ENCODE measurements around the gene CAMTA1.
"Not testable (repeated sequence)": the region's sequence is repeated elsewhere in the genome, so short reads cannot be mapped to it uniquely, and the experiment has no call there.

CAMTA1 gene

DNA sequence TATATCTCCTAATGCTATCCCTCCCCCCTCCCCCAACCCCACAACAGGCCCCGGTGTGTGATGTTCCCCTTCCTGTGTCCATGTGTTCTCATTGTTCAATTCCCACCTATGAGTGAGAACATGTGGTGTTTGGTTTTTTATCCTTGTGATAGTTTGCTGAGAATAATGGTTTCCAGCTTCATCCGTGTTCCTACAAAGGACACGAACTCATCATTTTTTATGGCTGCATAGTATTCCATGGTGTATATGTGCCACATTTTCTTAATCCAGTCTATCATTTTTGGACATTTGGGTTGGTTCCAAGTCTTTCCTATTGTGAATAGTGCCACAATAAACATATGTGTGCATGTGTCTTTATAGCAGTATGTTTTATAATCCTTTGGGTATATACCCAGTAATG is 812.8 kb downstream of the CAMTA1 start:
- H3K27ac Mint-ChIP-seq, H3K4me1 Mint-ChIP-seq, H3K27me3 Mint-ChIP-seq, H3K4me3 Mint-ChIP-seq, H3K9me3 Mint-ChIP-seq, H3K36me3 Mint-ChIP-seq: not testable (repeated sequence)

DNA sequence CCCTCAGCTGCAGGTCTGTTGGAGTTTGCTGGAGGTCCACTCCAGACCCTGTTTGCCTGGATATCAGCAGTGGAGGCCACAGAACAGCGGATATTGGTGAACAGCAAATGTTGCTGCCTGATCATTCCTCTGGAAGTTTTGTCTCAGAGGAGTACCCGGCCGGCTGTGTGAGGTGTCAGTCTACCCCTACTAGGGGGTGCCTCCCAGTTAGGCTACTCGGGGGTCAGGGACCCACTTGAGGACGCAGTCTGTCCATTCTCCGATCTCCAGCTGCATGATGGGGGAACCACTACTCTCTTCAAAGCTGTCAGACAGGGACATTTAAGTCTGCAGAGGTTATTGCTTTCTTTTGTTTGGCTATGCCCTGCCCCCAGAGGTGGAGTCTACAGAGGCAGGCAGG is 819.7 kb downstream of the CAMTA1 start:
- not testable (repeated sequence) for H3K36me3 Mint-ChIP-seq, H3K9me3 Mint-ChIP-seq, H3K27ac Mint-ChIP-seq, H3K4me1 Mint-ChIP-seq, H3K27me3 Mint-ChIP-seq, H3K4me3 Mint-ChIP-seq

DNA sequence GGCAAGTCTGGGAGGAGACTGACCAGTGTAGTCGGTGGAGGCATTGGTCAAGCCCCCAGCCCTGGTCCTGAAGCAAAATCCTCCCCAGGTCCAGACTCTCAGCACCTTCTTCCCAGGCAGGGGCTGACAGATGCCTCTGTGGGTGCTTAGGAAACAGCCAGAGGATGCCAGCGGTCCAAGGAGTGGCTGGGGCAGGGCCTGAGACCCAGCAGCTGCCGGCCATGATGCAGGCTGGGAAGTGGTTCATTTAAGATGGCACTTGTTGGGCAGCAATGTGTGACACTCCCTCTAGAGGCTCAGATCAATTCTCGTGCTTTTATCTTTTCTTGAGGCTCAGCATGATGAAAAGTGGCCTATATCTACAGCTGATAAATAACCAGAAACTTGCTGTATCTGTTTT is 820.8 kb downstream of the CAMTA1 start:
- Mint-ChIP-seq H3K27me3 (peaks cover 7% of the 10 kb centered on the region), H3K9me3 (no peaks in the 10 kb centered on the region), H3K4me3 (no peak overlapping the region), H3K4me1 (no peaks in the 10 kb centered on the region), H3K36me3 (no peaks in the 10 kb centered on the region), H3K27ac (no peak overlapping the region)

GRCh38 chr1:7607097-7607496 is 821.8 kb downstream of the CAMTA1 start:
- Mint-ChIP-seq H3K27ac (no peak overlapping the region), H3K36me3 (no peaks in the 10 kb centered on the region), H3K27me3 (peaks cover 7% of the 10 kb centered on the region), H3K4me1 (no peaks in the 10 kb centered on the region), H3K4me3 (no peak overlapping the region), H3K9me3 (no peaks in the 10 kb centered on the region)

GRCh38 chr1:7608628-7609305 is 823.5 kb downstream of the CAMTA1 start:
- Mint-ChIP-seq H3K4me3 (no peak overlapping the region), H3K9me3 (no peaks in the 10 kb centered on the region), H3K36me3 (no peaks in the 10 kb centered on the region), H3K4me1 (no peaks in the 10 kb centered on the region), H3K27ac (no peak overlapping the region), H3K27me3 (peaks cover 7% of the 10 kb centered on the region)

GRCh38 chr1:7609311-7609994 is 824.2 kb downstream of the CAMTA1 start:
- no peaks in the 10 kb centered on the region for H3K9me3 Mint-ChIP-seq
- no peak overlapping the region for H3K4me3 Mint-ChIP-seq
- peaks cover 9% of the 10 kb centered on the region for H3K27me3 Mint-ChIP-seq
- no peak overlapping the region for H3K27ac Mint-ChIP-seq
- H3K36me3 Mint-ChIP-seq, result no peaks in the 10 kb centered on the region
- no peaks in the 10 kb centered on the region for H3K4me1 Mint-ChIP-seq

DNA sequence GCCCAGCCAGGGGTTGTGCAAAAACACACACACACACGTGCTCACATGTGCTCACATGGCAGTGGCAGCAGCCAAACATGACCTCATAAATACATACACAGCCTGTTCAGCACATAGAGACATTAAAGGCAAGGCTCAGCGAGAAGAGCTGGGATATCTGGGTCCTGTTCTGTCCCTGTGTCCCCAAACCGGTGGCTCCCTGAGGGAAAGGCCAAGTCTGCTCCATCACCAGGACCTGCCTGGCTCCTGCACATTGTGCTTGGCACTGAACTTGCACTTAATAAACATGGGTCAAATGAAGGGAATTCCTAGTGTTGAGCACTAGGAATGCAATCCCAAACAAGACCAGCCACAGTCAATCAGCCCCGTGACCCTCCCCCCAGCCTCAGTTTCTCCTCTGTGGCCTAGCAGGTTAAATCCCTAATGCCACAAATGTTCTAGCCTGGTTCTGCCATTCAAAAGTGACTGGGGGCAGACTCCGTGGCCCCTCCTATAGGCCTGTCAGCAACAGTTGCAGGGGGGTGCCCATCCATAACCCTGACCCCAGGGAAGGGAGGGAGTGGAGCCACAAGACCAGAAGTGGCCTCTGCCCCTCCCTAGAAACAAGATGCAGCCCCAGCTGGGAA is 825.0 kb downstream of the CAMTA1 start:
- Mint-ChIP-seq H3K27me3 (peaks cover 9% of the 10 kb centered on the region), H3K9me3 (no peaks in the 10 kb centered on the region), H3K4me1 (no peaks in the 10 kb centered on the region), H3K36me3 (no peaks in the 10 kb centered on the region), H3K27ac (no peak overlapping the region), H3K4me3 (no peak overlapping the region)

- H3K4me3 Mint-ChIP-seq, result no peak overlapping the region
- no peaks in the 10 kb centered on the region for H3K9me3 Mint-ChIP-seq
- H3K4me1 Mint-ChIP-seq, result no peaks in the 10 kb centered on the region
- no peak overlapping the region for H3K27ac Mint-ChIP-seq
- no peaks in the 10 kb centered on the region for H3K36me3 Mint-ChIP-seq
- peaks cover 9% of the 10 kb centered on the region for H3K27me3 Mint-ChIP-seq
Measured at GRCh38 chr1:7610936-7611335, 825.7 kb downstream of the CAMTA1 start.

DNA sequence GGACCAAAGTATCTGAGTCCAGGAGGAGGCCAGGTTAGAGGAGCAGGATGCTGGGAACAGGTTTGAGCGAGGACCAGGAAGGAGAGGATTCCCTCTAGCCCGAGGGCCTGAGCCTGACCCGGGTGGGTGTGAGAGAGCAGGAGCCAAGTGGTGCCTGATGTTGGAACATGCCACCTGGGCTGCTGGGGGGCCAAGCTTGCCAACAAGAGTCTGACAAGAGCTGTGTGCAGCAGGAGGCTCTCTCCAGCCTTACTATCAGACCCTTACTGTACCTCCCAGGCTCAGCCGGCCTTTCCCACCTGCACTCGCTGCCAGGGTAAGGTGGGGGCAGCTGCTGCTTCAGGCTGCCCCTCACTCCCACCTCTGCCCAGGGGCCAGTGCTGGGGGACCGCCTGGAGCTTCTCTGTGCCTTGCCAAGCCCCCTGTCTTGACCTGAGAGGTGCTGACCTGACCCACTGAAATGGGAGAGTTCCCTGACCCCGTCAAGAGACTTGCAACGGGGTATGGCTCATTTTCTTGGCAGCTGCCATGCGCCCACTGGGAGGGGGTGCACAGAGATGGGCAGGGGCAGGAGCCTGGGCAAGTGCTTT is 826.3 kb downstream of the CAMTA1 start:
- Mint-ChIP-seq H3K27ac (no peak overlapping the region), H3K36me3 (no peaks in the 10 kb centered on the region), H3K27me3 (peaks cover 8% of the 10 kb centered on the region), H3K4me3 (no peak overlapping the region), H3K9me3 (no peaks in the 10 kb centered on the region), H3K4me1 (no peaks in the 10 kb centered on the region)

GRCh38 chr1:7613106-7613850 is 828.0 kb downstream of the CAMTA1 start:
- Mint-ChIP-seq H3K9me3 (no peaks in the 10 kb centered on the region), H3K27ac (no peak overlapping the region), H3K4me1 (no peaks in the 10 kb centered on the region), H3K27me3 (peaks cover 2% of the 10 kb centered on the region), H3K36me3 (no peaks in the 10 kb centered on the region), H3K4me3 (no peak overlapping the region)

DNA sequence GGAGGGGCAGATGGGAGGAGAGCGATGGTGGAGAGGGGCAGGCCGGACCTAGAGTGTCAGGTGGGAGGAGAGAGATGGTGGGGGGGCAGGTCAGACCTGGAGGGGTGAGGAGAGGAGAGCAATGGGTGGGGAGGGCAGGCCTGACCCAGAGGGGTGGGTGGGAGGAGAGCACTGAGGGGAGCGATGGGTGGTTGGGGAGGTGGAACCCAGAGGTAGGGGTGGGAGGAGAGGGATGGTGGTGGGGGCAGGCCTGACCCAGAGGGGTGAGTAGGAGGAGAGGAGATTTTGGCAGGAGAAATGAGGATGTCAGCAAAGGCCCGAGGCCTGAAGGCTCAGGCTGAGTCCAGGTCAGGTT is 828.6 kb downstream of the CAMTA1 start:
- no peaks in the 10 kb centered on the region for H3K36me3 Mint-ChIP-seq
- no peak overlapping the region for H3K4me3 Mint-ChIP-seq
- H3K27ac Mint-ChIP-seq, result no peak overlapping the region
- H3K4me1 Mint-ChIP-seq, result no peaks in the 10 kb centered on the region
- peaks cover 2% of the 10 kb centered on the region for H3K27me3 Mint-ChIP-seq
- no peaks in the 10 kb centered on the region for H3K9me3 Mint-ChIP-seq

- Mint-ChIP-seq H3K27ac (no peak overlapping the region), H3K4me3 (no peak overlapping the region), H3K4me1 (no peaks in the 10 kb centered on the region), H3K36me3 (no peaks in the 10 kb centered on the region), H3K9me3 (no peaks in the 10 kb centered on the region), H3K27me3 (peaks cover 2% of the 10 kb centered on the region)
Measured at GRCh38 chr1:7614576-7615074, 829.4 kb downstream of the CAMTA1 start.

DNA sequence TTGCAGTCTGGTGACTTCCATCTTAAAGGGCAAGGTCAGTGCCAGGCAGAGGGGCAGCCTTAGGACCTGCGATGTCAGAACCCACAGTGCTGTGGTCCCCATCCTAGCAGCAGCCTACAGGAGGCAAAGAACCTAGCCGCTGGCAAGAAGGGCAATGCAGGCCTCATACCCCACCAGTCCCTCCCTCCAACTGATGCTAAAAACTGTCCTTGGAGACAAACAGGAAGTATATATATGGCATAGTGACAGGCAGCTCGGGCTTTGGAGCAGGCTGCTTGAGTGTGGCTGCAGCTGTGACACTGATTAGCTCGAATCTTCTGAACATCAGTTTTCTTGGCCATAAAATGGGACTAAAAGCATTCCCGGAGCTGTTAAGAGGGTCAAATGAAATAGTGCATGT is 829.9 kb downstream of the CAMTA1 start:
- Mint-ChIP-seq H3K4me3 (no peak overlapping the region), H3K27me3 (peaks cover 2% of the 10 kb centered on the region), H3K36me3 (no peaks in the 10 kb centered on the region), H3K27ac (no peak overlapping the region), H3K4me1 (no peaks in the 10 kb centered on the region), H3K9me3 (no peaks in the 10 kb centered on the region)

GRCh38 chr1:7616076-7616832 is 831.0 kb downstream of the CAMTA1 start:
- no peak overlapping the region for H3K4me3 Mint-ChIP-seq
- no peaks in the 10 kb centered on the region for H3K4me1 Mint-ChIP-seq
- H3K9me3 Mint-ChIP-seq, result no peaks in the 10 kb centered on the region
- H3K27ac Mint-ChIP-seq, result no peak overlapping the region
- no peaks in the 10 kb centered on the region for H3K36me3 Mint-ChIP-seq
- peaks cover 6% of the 10 kb centered on the region for H3K27me3 Mint-ChIP-seq

- Mint-ChIP-seq H3K9me3 (no peaks in the 10 kb centered on the region), H3K27me3 (peaks cover 6% of the 10 kb centered on the region), H3K4me3 (no peak overlapping the region), H3K27ac (no peak overlapping the region), H3K4me1 (no peaks in the 10 kb centered on the region), H3K36me3 (no peaks in the 10 kb centered on the region)
Measured at GRCh38 chr1:7616953-7617352, 831.7 kb downstream of the CAMTA1 start.
